Measurements from ENCODE around the gene GRID1. TPM values are rescaled to one million over a fixed set of nuclear protein-coding genes. Genes with fewer than 3 reads are reported as not detected.

The GRID1 gene
- total RNA-seq, 2 donors from 2014 or later: 0.37 to 0.67 TPM

GRCh38 chr10:86411281-86411841 is 44.8 kb upstream of the GRID1 start:
- peaks cover 0 to 3% of the 10 kb centered on the region in 2 donors for H3K9me3 ChIP-seq
- no peaks in the 10 kb centered on the region for H3K36me3 ChIP-seq
- no peak overlapping the region for H3K4me3 ChIP-seq
- TF ChIP-seq CTCF (IDR thresholded peaks at IDR 0.05): no peak
- H3K4me1 ChIP-seq: peaks cover 0 to 13% of the 10 kb centered on the region in 2 donors
- no peak for DNase-seq (ENCODE audit: low spot score)
- H3K27me3 ChIP-seq: no peaks in the 10 kb centered on the region
- H3K27ac ChIP-seq: no peak overlapping the region

- H3K27ac ChIP-seq: no peak overlapping the region
- H3K4me3 ChIP-seq: no peak overlapping the region
Measured at GRCh38 chr10:86410542-86411124, 44.0 kb upstream of the GRID1 start.

GRCh38 chr10:86409183-86409582 is 42.6 kb upstream of the GRID1 start:
- TF ChIP-seq CTCF (IDR thresholded peaks at IDR 0.05): no peak
- DNase-seq (ENCODE audit: low spot score): no peak
- Histone ChIP-seq H3K4me3 (no peak overlapping the region), H3K4me1 (peaks cover 0 to 13% of the 10 kb centered on the region in 2 donors), H3K27me3 (no peaks in the 10 kb centered on the region), H3K36me3 (no peaks in the 10 kb centered on the region), H3K27ac (no peak overlapping the region), H3K9me3 (peaks cover 0 to 3% of the 10 kb centered on the region in 2 donors)

More at GRCh38 chr10:86410542-86411124, 44.0 kb upstream of the GRID1 start:
- H3K36me3 ChIP-seq: no peaks in the 10 kb centered on the region
- H3K9me3 ChIP-seq: peaks cover 0 to 3% of the 10 kb centered on the region in 2 donors
- H3K27me3 ChIP-seq: no peaks in the 10 kb centered on the region
- no peak for DNase-seq (ENCODE audit: low spot score)
- no peak for TF ChIP-seq CTCF (IDR thresholded peaks at IDR 0.05)
- H3K4me1 ChIP-seq: peaks cover 0 to 13% of the 10 kb centered on the region in 2 donors

GRCh38 chr10:86403183-86403797 is 36.7 kb upstream of the GRID1 start:
- peaks cover 0 to 36% of the 10 kb centered on the region in 2 donors for H3K4me1 ChIP-seq
- no peak overlapping the region for H3K27ac ChIP-seq
- H3K9me3 ChIP-seq: no peaks in the 10 kb centered on the region
- no peak for TF ChIP-seq CTCF (IDR thresholded peaks at IDR 0.05)
- H3K36me3 ChIP-seq: no peaks in the 10 kb centered on the region
- H3K4me3 ChIP-seq: no peak overlapping the region
- DNase-seq (ENCODE audit: low spot score): no peak
- no peaks in the 10 kb centered on the region for H3K27me3 ChIP-seq

- no peak overlapping the region for H3K27ac ChIP-seq
Measured at GRCh38 chr10:86402283-86402941, 35.8 kb upstream of the GRID1 start.

More at GRCh38 chr10:86402283-86402941, 35.8 kb upstream of the GRID1 start:
- no peaks in the 10 kb centered on the region for H3K27me3 ChIP-seq
- no peak for TF ChIP-seq CTCF (IDR thresholded peaks at IDR 0.05)
- no peaks in the 10 kb centered on the region for H3K36me3 ChIP-seq
- DNase-seq (ENCODE audit: low spot score): no peak
- no peaks in the 10 kb centered on the region for H3K9me3 ChIP-seq
- peaks cover 0 to 36% of the 10 kb centered on the region in 2 donors for H3K4me1 ChIP-seq
- H3K4me3 ChIP-seq: no peak overlapping the region
